ENCODE results near the gene TBCA. TPM values are rescaled to one million over a fixed set of nuclear protein-coding genes. Genes with fewer than 3 reads are reported as not detected.

TBCA gene
- total RNA-seq, 2 donors from 2014 or later: 113 to 114 TPM

DNA sequence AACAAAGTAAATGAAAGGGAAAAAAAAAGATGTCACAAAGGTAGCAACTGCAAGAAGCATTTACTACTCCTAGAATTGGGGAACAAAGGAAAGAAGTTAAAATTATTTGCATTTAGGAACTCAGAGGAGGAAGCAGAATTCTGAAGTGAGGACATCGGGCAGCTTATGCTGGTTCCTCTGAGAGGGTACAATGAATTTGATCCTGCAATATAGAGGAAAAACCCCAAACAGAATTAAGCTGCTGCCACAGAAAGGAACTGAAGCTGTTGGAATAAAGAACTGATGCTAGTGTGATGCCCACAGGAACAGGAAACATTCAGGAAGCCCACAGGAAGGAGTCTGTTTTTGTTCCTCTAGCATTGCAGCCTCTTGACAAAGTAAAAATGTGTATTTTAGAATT lies 22.3 kb upstream of the TBCA start:
- Histone ChIP-seq H3K27ac (no peak overlapping the region), H3K4me1 (no peaks in the 10 kb centered on the region), H3K9me3 (peaks cover 0 to 24% of the 10 kb centered on the region in 2 donors), H3K27me3 (no peaks in the 10 kb centered on the region), H3K36me3 (no peaks in the 10 kb centered on the region), H3K4me3 (no peak overlapping the region)
- TF ChIP-seq, protein P1, sequence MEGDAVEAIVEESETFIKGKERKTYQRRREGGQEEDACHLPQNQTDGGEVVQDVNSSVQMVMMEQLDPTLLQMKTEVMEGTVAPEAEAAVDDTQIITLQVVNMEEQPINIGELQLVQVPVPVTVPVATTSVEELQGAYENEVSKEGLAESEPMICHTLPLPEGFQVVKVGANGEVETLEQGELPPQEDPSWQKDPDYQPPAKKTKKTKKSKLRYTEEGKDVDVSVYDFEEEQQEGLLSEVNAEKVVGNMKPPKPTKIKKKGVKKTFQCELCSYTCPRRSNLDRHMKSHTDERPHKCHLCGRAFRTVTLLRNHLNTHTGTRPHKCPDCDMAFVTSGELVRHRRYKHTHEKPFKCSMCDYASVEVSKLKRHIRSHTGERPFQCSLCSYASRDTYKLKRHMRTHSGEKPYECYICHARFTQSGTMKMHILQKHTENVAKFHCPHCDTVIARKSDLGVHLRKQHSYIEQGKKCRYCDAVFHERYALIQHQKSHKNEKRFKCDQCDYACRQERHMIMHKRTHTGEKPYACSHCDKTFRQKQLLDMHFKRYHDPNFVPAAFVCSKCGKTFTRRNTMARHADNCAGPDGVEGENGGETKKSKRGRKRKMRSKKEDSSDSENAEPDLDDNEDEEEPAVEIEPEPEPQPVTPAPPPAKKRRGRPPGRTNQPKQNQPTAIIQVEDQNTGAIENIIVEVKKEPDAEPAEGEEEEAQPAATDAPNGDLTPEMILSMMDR (IDR thresholded peaks at IDR 0.05): no peak
- no peak for DNase-seq (ENCODE audit: low spot score)

DNA sequence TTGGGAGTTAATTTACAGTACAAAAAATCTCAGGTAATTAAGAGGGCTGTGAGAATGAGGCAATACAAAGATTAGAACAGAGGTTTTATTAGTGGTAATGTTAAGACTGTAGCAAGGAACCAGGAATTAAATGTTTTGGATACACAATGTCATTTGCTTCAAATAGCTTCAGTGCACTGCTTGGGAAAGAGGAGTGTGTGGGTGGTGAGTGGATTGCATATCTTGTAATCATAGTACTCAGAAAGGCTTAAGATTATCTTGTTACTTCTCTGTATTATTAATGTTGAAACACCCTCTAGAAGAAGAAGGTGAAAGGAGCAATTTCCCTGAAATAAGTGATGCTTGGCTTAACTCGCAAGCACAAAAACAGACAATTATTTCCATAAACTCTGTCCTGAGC lies 21.0 kb upstream of the TBCA start:
- no peak overlapping the region for H3K27ac ChIP-seq
- TF ChIP-seq, protein P1 (IDR thresholded peaks at IDR 0.05): no peak
- no peaks in the 10 kb centered on the region for H3K36me3 ChIP-seq
- H3K4me1 ChIP-seq: no peaks in the 10 kb centered on the region
- DNase-seq (ENCODE audit: low spot score): no peak
- peaks cover 0 to 27% of the 10 kb centered on the region in 2 donors for H3K9me3 ChIP-seq
- no peak overlapping the region for H3K4me3 ChIP-seq
- no peaks in the 10 kb centered on the region for H3K27me3 ChIP-seq

DNA sequence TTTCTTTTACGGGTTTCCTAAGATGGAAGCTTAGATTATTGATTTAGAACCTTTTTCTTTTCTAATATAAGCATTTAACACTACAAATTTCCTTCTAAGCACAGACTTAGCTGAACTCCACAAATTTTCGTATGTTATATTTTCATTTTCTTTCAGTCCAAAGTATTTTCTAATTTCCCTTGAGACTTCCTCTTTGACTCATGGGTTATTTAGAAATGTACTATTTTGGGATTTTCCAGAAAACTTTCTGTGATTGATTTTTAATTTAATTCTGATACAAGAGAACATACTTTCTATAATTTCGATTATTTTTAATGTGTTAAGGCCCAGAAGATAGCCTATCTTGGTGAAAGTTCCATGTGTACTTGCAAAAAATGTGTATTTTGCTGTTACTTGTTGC lies 19.7 kb upstream of the TBCA start:
- no peak overlapping the region for H3K27ac ChIP-seq
- TF ChIP-seq, protein P1 (IDR thresholded peaks at IDR 0.05): no peak
- no peak for DNase-seq (ENCODE audit: low spot score)
- H3K36me3 ChIP-seq: no peaks in the 10 kb centered on the region
- no peaks in the 10 kb centered on the region for H3K27me3 ChIP-seq
- no peak overlapping the region for H3K4me3 ChIP-seq
- H3K4me1 ChIP-seq: no peaks in the 10 kb centered on the region
- peaks cover 0 to 16% of the 10 kb centered on the region in 2 donors for H3K9me3 ChIP-seq

DNA sequence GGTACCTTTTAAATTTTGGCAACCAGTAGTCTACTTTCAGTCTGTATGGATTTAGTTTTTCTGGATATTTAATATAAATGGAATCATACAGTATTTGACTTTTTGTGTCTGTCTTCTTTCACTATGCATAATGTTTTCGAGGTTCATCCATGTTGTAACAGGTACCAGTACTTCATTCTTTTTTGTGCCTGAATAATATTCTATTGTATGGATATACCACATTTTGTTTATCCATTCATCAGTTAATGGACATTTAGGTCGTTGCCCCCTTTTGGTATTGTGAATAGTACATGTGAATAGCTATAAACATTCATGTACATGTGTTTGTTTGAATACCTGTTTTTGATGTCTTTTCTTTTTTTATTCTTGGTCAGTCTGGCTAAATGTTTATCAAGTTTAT lies 19.1 kb upstream of the TBCA start:
- Histone ChIP-seq H3K4me1 (no peaks in the 10 kb centered on the region), H3K9me3 (peaks cover 0 to 16% of the 10 kb centered on the region in 2 donors), H3K4me3 (no peak overlapping the region), H3K27ac (no peak overlapping the region), H3K36me3 (no peaks in the 10 kb centered on the region), H3K27me3 (no peaks in the 10 kb centered on the region)
- TF ChIP-seq, protein P1 (IDR thresholded peaks at IDR 0.05): no peak
- no peak for DNase-seq (ENCODE audit: low spot score)

DNA sequence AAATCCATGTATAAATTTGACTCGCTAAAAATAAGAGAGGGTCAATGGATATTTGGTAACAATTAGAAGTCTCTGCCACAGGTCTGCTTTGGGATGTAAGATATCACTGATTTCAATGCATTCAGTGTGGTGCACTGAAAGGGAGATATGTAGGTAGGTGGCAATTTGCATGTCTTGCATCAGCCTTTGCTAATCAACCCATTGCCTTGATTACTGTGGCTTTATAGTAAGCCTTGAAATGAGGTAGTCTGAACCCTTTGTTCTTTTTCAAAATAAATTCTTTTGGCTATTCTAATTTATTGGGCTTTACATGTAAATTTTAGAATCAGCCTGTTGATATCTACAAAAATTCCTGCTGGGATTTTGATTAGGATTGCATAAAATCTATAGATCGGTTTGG lies 15.8 kb upstream of the TBCA start:
- TF ChIP-seq, protein P1 (IDR thresholded peaks at IDR 0.05): no peak
- Histone ChIP-seq H3K4me1 (no peaks in the 10 kb centered on the region), H3K9me3 (peaks cover 0 to 11% of the 10 kb centered on the region in 2 donors), H3K27ac (no peak overlapping the region), H3K27me3 (no peaks in the 10 kb centered on the region), H3K36me3 (no peaks in the 10 kb centered on the region), H3K4me3 (no peak overlapping the region)
- DNase-seq (ENCODE audit: low spot score): no peak

DNA sequence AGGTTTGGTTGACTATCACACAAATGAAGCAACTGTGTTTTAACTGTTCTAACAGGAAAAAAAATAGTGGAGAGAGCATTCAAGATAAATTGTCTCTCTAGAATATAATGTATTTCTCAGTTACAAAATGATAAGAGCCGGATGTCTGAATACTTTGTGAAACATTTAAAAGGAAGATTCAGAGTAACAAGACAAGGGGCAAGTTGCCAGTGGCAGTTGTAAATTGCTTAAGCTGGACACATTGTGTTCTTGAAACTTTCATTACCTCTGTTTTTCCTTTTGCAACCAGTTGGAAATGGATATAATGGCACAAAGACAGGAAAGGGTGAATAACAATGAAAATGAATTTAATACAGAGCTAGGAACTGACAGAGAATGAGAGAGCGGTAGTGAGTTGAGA lies 15.2 kb upstream of the TBCA start:
- Histone ChIP-seq H3K4me1 (no peaks in the 10 kb centered on the region), H3K9me3 (peaks cover 0 to 11% of the 10 kb centered on the region in 2 donors), H3K4me3 (no peak overlapping the region), H3K36me3 (no peaks in the 10 kb centered on the region), H3K27me3 (no peaks in the 10 kb centered on the region), H3K27ac (no peak overlapping the region)
- DNase-seq (ENCODE audit: low spot score): no peak
- TF ChIP-seq, protein P1 (IDR thresholded peaks at IDR 0.05): no peak
